NCI-H2196 treated with DMSO at 0.1 percent for 48 hours (cell line): Measurements from ENCODE around the gene MMRN2.
"Not testable (repeated sequence)": the region's sequence is repeated elsewhere in the genome, so short reads cannot be mapped to it uniquely, and the experiment has no call there.

Experiments used
- DNase-seq: peaks from one replicate; lab custom pipeline; 2025; ENCODE audit not compliant: unreplicated experiment; lab: John Stamatoyannopoulos, UW

Gene MMRN2

DNA sequence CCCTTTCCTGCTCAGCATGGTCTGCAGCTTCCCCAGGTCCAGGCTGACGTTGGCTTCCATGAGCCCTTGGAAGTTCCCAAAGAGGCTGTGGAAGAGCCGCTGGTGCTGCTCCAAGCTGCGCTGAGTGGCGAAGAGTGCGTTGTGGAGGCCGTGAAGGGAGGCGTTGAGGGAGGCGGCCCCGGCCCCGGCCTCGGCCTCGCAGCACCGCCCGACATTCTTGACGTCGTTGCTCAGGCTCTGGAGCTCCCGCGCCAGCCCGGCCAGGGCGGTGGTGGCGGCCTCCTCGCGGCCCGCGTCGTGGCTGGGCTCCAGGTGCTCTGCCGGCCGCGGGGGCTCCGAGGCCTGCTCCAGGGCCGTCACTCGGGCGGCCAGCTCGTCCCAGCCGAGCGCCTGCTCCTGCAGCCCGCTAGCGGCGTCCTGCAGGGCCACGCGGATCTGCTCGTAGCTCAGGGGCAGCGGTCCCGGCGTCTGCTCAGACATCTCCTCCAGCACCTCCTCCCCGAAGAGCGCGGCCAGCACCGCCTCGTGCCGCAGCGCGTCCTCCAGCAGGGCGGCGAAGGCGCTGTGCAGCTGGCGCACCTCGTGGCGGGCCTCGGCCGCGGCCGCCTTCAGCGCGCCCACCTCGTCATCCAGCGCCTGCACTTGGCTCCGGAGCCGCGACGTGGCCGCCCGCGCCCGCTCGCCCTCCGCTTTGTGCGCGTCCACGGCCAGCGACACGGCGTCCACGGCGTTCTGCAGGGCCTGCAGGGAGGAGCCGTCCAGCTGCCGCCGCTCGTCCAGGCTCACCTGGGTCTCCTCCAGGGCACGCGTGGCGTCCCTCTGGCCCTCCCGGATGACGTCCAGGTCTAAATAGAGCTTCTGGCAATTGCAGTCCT lies 14.7 kb downstream of the MMRN2 start:
- no peak for DNase-seq

DNA sequence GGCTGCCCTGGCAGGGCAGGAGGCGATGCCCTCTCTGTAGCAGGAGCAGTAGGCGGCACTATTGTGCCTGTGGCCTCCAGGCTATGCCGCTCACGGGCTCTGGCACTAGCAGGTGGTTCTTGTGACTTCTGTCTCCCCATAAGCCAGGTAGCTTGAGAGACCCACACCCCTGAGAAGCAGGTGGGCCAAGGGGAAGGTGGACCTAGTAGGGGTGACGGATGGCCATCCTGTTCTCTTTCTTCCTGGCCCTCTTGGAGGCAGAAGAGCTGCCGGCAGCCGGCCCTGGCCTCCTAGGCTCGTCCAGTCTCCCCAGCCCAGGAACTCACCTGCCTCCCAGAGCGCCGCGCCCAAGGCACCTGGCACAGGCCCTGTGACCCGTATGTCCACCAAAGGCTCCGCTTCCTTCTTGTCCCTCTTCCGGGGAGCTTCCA lies 15.4 kb downstream of the MMRN2 start:
- DNase-seq = no peak

DNA sequence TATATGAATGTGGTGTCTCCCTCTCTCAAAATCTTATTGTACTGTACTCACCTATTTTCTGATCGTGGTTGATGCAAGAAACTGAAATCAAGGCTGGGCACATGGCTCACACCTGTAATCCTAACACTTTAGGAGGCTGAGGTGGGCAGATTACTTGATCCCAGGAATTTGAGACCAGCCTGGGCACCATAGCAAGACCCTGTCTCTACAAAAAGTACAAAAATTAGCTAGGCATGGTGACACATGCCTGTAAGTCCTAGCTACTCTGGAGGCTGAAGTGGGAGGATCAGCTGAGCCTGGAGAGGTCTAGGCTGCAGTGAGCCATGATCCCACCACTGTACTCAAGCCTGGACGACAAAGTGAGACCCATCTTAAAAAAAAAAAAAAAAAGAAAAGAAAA lies 16.0 kb downstream of the MMRN2 start:
- no peak for DNase-seq

DNA sequence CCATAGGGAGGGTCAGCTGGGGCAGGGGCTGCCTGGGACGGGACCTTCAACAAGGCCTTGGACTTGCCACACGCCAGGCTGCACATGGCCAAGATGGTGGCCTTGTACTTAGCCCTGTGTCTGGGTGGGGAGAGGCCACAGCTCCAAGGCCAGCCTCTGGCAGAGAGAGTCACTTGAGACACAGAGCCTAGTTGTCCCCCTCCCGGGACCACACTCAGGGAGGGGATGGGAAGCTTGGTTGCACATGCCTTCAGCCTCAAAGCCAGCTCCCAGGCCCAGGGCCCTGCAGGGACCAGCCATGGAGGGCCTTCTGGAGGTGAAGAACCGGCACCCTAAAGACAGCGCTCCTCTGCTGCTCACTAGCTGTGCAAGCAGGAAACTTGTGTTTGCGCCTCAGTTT lies 16.7 kb downstream of the MMRN2 start:
- DNase-seq = no peak

DNA sequence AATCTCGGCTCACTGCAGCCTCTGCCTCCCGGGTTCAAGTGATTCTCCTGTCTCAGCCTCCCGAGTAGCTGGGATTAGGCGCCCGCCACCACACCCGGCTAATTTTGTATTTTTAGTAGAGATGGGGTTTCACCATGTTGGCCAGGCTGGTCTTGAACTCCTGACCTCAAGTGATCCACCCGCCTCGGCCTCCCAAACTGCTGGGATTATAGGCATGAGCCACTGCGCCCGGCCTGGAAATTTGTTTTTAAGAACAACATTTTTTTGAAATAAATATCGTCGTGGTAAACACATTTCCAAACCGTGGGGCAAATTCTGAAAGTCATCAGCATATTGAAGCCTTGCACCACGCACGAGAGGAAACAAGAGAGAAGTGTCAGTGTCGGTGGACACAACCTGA lies 17.3 kb downstream of the MMRN2 start:
- DNase-seq = not testable (repeated sequence)

DNA sequence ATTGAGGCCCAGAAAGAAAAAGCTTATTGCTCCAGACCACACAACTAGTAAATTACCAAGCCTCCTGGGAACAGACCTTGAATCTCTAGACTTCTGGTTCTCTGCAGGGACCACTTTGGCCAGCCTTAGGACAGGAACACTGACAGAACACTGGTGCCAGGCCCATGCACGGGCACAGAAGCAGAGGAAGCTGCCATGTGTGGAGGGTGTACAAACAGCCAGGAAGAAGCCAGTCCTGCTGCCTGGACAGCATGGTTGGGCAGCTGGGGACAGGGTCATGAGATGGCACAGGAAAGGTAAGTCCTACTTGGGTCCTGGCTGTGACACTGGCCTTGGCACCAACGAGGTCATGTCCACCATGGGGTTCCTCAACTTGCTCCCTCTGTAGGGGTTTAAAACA lies 19.2 kb downstream of the MMRN2 start:
- DNase-seq = no peak

DNA sequence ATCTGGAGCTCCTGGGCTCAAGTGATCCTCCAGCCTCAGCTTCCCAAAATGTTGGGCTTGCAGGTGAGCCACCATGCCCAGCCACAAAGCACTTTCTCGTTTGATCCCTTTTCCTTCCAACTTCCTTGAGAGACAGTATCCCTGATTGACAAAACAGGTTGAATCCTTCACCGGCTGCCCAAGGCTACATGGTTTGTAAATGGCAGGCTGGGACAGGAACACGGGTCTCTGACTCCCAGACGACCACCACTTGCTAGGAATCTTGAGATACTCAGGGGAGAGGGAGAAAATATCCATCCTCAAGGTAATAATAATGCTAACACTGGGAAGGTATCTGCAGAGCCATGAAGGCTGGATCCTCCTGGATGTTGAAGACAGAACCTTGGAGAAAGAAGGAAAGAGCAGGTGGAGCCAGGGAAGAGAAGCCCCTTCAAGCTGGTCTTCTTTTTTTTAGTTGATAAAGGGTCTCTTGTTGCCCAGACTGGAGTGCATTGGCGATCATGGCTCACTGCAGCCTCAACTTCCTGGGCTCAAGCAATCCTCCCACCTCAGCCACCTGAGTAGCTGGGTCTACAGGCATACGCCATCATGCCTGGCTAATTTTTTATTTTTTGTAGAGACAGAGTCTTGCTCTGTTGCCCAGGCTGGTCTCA lies 19.8 kb downstream of the MMRN2 start:
- DNase-seq = no peak

DNA sequence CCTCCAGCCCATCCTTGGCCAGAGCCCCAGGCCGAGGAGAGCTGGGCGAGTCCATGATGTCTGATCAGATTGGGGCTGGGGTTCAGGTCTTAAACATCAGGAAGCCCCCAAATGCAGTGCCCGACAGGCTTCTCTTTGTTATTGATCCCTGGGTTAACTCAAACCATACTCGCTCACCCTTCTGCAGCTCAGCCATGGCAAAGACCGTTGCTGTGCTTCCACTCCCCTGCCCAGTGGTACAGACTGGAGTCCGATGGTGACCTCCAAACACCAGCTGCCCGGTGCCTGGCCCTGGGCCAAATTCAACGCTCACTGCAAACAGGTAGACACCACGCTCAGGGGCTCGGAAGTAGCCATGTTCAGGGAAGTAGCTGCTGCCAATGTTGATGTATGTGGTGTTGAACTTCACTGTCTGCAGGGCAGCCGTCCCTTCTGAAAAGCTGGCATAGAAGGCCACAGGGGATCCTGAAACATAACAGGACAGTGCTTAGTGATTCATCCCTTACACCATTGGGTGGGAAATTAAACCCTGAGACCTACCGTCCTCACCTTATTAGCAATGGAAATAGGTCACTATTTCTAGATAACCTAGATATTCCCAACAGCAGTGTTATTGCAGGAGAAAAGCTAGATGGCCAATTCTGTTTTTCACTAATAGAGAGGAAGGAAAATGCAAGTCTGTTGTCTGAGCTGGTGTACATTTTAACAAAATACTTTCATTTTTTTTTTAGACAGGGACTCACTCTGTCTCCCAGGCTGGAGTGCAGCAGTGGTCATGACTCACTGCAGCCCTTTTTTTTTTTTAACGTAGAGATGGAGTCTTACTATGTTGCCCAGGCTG lies 20.5 kb downstream of the MMRN2 start:
- DNase-seq = no peak

DNA sequence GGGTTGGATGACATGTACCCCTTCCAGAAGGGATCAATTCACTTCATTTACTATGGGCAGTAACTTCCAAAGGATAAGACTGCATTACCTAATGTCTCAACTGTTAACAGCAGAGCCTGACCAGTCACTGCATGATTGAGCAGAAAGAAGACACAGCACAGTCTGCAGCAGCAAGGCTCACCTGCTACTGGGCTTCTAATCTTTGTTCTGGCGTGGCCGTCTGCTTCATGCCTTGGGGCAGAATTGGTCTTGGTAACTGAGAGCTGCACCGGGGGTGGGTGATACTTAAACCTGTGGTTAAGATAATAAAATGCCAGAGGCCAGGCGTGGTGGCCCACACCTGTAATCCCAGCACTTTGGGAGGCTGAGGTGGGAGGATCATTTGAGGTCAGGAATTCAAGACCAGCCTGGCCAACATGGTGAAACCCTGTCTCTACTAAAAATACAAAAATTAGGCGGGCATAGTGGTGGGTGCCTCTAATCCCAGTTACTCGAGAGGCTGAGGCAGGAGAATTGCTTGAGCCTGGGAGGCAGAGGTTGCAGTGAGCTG lies 23.2 kb downstream of the MMRN2 start:
- DNase-seq = not testable (repeated sequence)

DNA sequence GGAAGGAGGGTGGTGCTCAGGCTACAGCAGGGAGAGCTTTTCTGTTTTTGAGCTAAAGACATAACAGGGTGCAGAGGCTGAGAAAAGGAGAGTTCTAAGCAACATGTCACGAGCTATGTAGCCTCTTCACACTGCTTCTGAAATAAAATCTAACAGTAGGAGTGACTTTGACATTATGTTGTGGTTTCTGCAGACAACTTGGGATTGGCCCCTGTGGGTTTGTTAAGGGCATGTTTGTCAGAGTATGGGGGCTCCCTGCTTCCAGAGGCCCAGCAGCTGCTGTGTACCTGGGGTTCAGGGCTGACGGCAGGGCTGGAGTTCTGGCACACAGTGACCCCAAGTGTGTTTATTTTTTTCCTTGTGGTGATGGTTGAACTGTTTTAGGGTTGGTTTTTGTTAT lies 24.7 kb downstream of the MMRN2 start:
- no peak for DNase-seq

DNA sequence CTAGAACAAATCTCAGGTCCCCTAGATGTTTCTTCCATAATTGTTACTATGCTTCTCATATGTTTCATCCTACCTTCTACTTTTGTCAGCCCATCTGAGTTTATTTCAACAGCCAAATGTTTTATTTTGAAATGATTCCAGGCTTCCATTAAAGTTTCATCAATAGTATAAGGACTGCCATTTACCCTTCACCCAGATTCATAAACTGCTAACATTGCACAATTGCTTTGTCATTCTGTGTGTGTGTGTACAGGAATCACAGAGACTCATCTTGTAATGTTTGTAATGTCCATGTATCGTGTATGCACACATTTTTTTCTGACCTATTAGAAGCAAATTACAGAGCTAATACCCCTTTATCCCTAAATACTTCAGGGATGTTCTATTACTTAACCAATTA lies 25.5 kb downstream of the MMRN2 start:
- DNase-seq = no peak

DNA sequence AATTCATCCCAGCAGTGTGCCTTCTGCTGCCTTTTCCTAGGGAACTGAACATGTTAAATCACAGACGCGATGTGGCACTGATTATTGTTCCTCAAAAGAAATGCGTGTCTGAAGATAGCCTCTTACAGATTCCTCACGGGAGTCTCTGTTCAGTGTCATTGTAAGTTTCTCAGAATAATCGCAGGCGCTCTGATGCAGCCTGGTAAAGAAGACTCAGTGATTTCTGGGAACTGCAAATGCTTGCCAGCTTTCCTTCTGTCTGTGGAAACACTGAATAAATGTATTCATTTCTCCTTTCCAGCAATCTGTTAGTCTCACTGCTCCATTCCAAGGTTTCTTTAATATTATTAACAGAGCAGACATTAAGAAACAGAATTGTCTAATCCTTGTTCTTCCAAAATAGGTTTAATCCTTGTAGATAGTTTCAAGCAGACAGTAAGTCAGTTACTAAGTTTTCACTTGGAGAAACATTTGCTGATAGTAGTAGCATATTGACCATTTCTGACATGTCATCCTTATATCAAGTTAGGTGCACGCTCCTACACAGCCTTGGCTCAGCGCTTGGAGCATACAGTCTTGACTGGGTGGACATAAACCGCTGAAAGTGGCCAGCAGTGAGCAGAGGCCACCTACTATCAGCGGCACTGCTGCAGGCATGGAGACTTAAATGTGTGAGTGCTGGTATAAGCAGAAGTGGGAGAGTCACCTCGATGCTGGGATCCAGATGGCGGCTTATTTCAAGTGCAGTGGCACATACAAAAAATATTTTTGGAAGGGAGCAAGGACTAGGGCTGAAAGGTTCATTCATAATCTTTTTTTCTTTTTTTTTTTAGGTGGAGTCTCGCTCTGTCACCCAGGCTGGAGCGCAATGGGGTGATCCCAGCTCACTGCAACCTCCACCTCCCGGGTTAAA lies 27.7 kb downstream of the MMRN2 start:
- no peak for DNase-seq

DNA sequence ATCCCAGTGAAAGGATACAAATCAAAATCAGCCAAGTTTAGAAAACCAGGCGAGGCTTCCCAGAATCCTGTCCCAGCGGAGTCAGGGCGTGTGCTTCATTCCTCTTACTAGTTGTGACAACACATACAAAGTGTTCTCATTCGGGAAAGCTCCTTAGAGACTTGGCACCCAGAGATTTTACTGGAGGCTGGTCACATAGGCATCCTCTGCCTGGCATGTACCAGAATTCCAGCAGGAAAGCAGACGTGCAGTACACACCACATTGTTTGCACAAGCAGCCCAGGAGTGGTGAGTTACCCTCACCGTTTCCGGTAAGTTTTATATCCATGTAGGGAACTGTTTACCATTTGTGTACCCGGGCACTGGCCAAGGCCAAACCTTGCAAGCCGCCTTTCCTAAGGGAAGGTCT lies 34.9 kb downstream of the MMRN2 start:
- DNase-seq = no peak

DNA sequence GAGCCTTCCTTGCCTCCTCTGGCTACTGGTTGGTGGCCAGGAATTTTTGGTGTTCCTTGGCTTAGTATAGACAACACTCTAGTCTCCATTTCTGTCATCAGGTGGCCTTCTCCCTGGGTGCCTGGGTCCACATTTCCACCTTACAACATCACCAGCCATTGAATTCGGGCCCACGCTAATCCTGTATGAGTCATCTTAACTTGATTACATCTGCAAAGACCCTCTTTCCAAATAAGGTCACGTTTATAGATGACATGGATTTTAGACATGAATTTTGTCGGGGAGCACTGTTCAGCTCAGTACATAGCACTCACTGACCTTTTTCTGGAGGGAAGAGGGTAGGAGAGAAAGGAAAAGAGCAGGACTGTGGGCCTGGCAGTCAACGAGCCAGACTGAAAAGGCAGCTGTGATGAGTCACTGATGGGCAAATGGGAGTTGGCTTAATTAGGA lies 39.4 kb downstream of the MMRN2 start:
- no peak for DNase-seq

DNA sequence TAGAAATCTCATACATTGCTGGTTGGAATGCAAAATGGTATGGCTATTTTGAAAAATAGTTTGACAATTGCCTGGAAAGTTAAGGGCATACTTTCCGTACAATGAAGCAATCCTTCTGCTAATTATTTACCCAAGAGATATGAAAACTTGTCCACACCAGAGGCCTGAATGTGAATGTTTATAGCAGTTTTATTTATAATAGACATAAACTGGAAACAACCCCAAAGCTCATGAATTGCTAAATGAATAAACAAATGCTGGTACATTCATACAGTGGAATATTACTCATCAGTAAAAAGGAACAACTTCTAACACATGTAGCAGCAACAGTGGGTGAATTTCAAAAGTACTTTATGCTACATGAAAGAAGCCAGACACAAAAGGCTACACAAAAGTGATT lies 42.7 kb downstream of the MMRN2 start:
- DNase-seq = no peak

DNA sequence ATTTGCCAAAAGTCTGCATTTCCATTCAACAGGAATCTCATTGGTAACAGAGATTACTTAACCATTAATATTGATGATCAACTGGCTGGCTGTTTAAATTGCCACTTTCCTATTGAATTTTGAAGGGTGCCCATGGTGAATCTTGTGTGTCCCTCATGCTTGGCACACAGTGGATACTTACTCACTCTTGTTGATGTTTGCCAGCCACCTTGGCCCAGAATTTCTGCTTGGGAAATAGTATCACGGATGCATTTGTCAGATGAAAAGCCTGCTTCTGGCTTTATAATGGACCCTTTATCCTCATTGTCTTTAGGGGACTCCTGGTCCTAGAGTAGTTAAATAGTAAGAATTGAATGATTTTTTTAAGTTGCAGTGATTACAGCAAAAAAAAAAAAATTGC lies 52.0 kb downstream of the MMRN2 start:
- no peak for DNase-seq

DNA sequence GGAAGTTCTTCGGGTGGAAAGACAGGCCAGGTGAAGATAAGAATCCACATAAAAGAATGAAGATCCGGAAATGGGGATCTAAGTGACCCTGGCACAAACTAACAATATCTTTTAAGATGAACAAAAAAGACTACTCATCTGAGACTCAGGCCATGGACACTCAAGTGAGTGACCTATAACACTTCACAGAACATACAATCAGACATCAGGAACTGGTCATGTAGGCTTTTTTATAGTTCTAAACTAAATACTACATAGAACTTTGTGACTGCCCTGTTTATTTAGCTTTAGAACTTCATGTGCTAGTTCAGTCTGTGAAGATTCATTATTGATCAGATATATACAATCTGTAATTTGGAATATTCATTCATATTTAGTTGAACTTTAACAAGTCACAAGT lies 52.8 kb downstream of the MMRN2 start:
- DNase-seq = no peak

DNA sequence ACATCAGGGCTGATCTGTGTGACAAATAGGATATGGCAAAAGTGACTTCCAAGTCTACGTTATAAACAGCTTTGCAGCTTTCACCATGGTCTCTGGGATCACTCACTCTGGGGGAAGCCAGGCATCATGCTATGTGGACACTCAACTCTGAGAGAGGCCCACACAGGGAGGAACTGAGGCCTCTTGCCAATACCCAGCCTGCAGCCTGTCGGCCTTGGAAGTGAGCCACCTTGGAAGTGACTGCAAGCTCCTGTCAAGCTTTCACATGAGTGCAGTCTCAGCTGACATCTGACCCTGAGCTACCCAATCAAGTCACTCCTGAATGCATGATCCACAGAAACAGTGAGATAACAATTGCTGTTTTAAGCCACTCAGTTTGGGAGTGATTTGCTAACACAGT lies 56.5 kb downstream of the MMRN2 start:
- no peak for DNase-seq

DNA sequence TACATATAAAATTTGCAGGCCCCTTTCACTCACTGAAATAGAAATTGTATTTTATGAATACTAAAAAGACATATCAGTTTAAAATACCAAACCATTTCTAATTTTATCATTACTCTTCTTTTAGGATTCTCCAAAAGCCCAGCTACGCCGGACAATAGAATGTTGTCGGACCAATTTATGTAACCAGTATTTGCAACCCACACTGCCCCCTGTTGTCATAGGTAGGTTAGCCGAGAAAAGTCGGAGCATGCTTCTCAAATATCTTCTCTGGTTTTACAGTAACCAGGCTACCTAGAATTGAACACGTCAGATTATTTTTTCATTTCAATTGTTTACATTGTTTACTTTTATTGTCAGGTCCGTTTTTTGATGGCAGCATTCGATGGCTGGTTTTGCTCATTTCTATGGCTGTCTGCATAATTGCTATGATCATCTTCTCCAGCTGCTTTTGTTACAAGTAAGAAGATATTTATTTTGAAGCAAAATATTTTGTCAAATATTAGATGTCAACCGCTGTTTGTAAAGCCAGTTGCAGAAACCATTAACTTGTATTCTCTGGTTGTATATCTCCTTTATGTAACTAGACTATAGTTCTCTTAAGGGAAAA lies 57.6 kb downstream of the MMRN2 start:
- DNase-seq = peak; percentile 5

DNA sequence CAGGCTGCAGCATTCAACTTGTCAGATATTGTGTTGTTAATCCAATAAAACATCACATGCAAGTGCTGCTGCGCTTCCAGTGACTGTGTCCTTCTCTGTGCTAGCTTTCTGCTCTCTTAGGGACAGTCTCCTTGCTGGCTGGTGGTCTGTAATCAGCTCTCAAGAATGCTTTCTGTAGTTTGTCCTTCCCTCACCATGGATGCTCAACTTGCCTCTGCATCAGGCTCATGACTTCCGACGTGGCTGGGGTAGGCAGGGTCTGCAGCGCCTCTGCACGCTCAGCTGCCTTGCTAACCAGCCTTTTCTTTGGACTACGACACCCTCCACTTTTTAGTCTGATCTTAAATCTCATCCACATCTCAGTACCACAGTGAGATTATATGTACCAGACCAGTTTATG lies 58.3 kb downstream of the MMRN2 start:
- DNase-seq = no peak
